Gastrocnemius medialis (tissue), 4 donors: ENCODE data around the gene SERTAD2. TPM values are rescaled to one million over a fixed set of nuclear protein-coding genes. Genes with fewer than 3 reads are reported as not detected.

Experiments used
- ATAC-seq, 2 donors: fragments of 150-250 bp; one replicate each; pipeline ENCODE4 v1.9.1; 2016
- DNase-seq, 2 donors: peaks; one replicate each; pipeline ENCODE4 v3.0.0-alpha.2; 2019
- H3K27ac ChIP-seq, 4 donors: fragments of 200-600 bp; sonication (generic); 1 replicate in 1 of 4; 2 replicates in 3 of 4; pipeline ENCODE4 v1.5.1; 2016 to 2018; ENCODE audit warnings: mild to moderate bottlenecking in 2 of 4, moderate library complexity in 1 of 4
- H3K27me3 ChIP-seq, 3 donors: fragments of 200-600 bp; sonication (generic) in 2 of 3; 1 replicate in 1 of 3; 2 replicates in 2 of 3; pipeline versions ENCODE4 v1.5.1 to v1.6.0; 2016 to 2019; ENCODE audit warnings: mild to moderate bottlenecking in 1 of 3, moderate library complexity in 1 of 3
- H3K36me3 ChIP-seq, 2 donors: fragments of 200-600 bp; sonication (generic) in 1 of 2; one replicate each; pipeline ENCODE4 v1.5.1; 2017 to 2018
- H3K4me1 ChIP-seq, 2 donors: fragments of 200-600 bp; sonication (generic) in 1 of 2; one replicate each; pipeline ENCODE4 v1.5.1; 2016 to 2017; ENCODE audit warnings: mild to moderate bottlenecking in 2 of 2
- H3K4me3 ChIP-seq, 4 donors: fragments of 200-600 bp; sonication (generic) in 3 of 4; 1 replicate in 1 of 4; 2 replicates in 3 of 4; pipeline ENCODE4 v1.5.1; 2016 to 2019; ENCODE audit warnings: mild to moderate bottlenecking in 2 of 4
- H3K9me3 ChIP-seq, 3 donors: fragments of 200-600 bp; sonication (generic) in 2 of 3; 1 replicate in 1 of 3; 2 replicates in 2 of 3; pipeline ENCODE4 v1.5.1; 2016 to 2019
- POLR2A ChIP-seq, 2 donors: fragments of 450-650 bp; IDR thresholded peaks; one replicate each; pipeline ENCODE4 v1.6.1; 2017; ENCODE audit warnings: antibody characterized with exemption in 2 of 2, mild to moderate bottlenecking in 2 of 2, moderate library complexity in 2 of 2
- in situ Hi-C, 4 donors: fragments of 200-750 bp; cut with MboI; loops; one replicate each; pipeline versions ENCODE4 v1.15.0 to v1.8.0; 2017; ENCODE audit warnings: low sequenced_read_pairs in 4 of 4
- intact Hi-C: fragments of 100-400 bp; cut with DNase I; formaldehyde crosslinking; loops from one replicate; pipeline ENCODE4 v1.15.1; 2023; ENCODE audit warnings: low total_unique reads
- total RNA-seq, 4 donors: library from RNA; depleted of rRNA; stranded (reverse); fragments of >200 nt; gene quantifications; one replicate each; pipeline versions ENCODE4 v1.1.0 to v1.2.3, GENCODE V29; 2016
- TF ChIP-seq, protein P1 (sequence below), 5 experiments: fragments of 450-650 bp in 3 of 5; fragments of 200-600 bp in 2 of 5; sonication (generic) in 2 of 5; IDR thresholded peaks in 4 of 5; conservative IDR thresholded peaks in 1 of 5; 1 replicate in 4 of 5; 2 replicates in 1 of 5; pipeline ENCODE4 v1.5.1; 2016 to 2019; ENCODE audit warnings: antibody characterized with exemption in 5 of 5, mild to moderate bottlenecking in 3 of 5, moderate library complexity in 3 of 5

The SERTAD2 gene
- total RNA-seq, 4 donors from 2014 or later: 7.3 to 10.6 (median 8.7) TPM

DNA sequence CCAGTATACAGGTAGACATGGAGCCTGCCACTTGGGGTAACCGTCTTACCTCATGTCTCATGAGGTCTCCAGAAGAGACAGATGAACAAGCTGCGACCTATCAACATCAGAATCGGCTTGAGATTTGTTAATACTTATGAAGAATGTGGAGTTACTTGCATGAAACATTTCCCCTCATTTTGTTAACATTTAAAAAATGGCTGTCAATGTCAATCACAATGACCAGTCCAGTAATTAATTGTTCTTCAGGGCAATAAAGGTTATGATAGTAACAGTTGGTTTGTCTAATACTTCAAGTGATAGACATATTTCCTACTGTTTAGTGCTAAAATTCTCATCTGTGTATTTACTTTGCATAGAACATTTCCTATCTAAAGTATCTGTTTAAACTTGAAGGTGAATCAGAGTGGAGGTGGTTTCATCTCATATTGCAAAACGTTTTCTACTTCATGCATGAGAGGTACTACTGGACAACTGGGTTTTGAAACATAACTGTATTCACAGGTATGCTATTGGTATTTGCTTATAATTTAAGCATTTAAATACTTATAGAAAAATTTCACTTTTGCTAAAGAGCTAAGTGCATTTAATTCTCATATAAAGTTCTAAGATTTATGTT, 15.1 kb downstream of the SERTAD2 start:
- ATAC-seq: no peak
- in situ Hi-C loops: loop anchor here in 1 of 4 donors (25.0 kb wide), 1 partner anchor 399 kb away; no protein-coding TSS in a partner anchor
- Histone ChIP-seq H3K36me3 (peaks cover 0 to 26% of the 10 kb centered on the region in 2 donors), H3K27me3 (no peaks in the 10 kb centered on the region), H3K4me3 (no peak overlapping the region), H3K9me3 (no peaks in the 10 kb centered on the region), H3K4me1 (peaks cover 30 to 36% of the 10 kb centered on the region in 2 donors), H3K27ac (peak overlapping the region in 3 of 4 donors; percentile 21 to 51 (median 34))
- no peak for DNase-seq
- TF ChIP-seq POLR2A (IDR thresholded peaks at IDR 0.05): no peak
- intact Hi-C loops: no loop called here

DNA sequence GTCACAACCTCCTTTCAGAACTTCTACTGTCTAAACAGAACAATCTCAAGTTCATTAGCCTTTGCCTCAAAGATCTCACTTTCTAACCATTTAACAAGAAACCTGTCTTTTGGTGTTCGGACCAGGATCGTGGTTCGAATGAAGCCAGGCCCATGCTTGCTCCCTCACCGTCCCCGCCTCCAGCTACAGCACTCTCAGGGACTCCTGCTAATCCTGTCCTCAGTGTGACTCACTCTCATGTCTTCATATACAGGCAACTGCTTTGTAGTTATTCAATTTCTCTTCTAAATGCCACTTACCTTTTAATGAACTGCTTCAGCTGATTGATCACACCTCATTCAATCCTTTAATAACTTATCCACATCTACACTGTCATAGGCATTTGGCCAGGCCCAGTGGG, 15.8 kb downstream of the SERTAD2 start:
- H3K4me3 ChIP-seq: no peak overlapping the region
- H3K27me3 ChIP-seq: no peaks in the 10 kb centered on the region
- H3K36me3 ChIP-seq: peaks cover 0 to 26% of the 10 kb centered on the region in 2 donors
- ATAC-seq (peak; percentile 74 to 87), DNase-seq (no peak)
- H3K9me3 ChIP-seq: no peaks in the 10 kb centered on the region
- TF ChIP-seq POLR2A (IDR thresholded peaks at IDR 0.05): no peak
- TF ChIP-seq, protein P1, sequence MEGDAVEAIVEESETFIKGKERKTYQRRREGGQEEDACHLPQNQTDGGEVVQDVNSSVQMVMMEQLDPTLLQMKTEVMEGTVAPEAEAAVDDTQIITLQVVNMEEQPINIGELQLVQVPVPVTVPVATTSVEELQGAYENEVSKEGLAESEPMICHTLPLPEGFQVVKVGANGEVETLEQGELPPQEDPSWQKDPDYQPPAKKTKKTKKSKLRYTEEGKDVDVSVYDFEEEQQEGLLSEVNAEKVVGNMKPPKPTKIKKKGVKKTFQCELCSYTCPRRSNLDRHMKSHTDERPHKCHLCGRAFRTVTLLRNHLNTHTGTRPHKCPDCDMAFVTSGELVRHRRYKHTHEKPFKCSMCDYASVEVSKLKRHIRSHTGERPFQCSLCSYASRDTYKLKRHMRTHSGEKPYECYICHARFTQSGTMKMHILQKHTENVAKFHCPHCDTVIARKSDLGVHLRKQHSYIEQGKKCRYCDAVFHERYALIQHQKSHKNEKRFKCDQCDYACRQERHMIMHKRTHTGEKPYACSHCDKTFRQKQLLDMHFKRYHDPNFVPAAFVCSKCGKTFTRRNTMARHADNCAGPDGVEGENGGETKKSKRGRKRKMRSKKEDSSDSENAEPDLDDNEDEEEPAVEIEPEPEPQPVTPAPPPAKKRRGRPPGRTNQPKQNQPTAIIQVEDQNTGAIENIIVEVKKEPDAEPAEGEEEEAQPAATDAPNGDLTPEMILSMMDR (IDR thresholded peaks at IDR 0.05 in 4 of 5, conservative IDR thresholded peaks at IDR 0.05 in 1 of 5): no peak
- in situ Hi-C loops (loop anchor here in 1 of 4 donors (25.0 kb wide), 1 partner anchor 399 kb away; no protein-coding TSS in a partner anchor), intact Hi-C loops (no loop called here)
- peaks cover 30 to 36% of the 10 kb centered on the region in 2 donors for H3K4me1 ChIP-seq
- peak overlapping the region; percentile 21 to 51 (median 34) for H3K27ac ChIP-seq

GRCh38 chr2:64637000-64637635, 16.6 kb downstream of the SERTAD2 start:
- peaks cover 0 to 26% of the 10 kb centered on the region in 2 donors for H3K36me3 ChIP-seq
- no peak for DNase-seq
- H3K9me3 ChIP-seq: no peaks in the 10 kb centered on the region
- peaks cover 30 to 36% of the 10 kb centered on the region in 2 donors for H3K4me1 ChIP-seq
- intact Hi-C loops: no loop called here
- peak overlapping the region in 3 of 4 donors; percentile 34 to 51 (median 34) for H3K27ac ChIP-seq
- in situ Hi-C loops: loop anchor here in 1 of 4 donors (25.0 kb wide), 1 partner anchor 400 kb away; no protein-coding TSS in a partner anchor
- no peak overlapping the region for H3K4me3 ChIP-seq
- TF ChIP-seq, protein P1 (IDR thresholded peaks at IDR 0.05 in 4 of 5, conservative IDR thresholded peaks at IDR 0.05 in 1 of 5): no peak
- no peak for TF ChIP-seq POLR2A (IDR thresholded peaks at IDR 0.05)
- H3K27me3 ChIP-seq: no peaks in the 10 kb centered on the region
- ATAC-seq: no peak

DNA sequence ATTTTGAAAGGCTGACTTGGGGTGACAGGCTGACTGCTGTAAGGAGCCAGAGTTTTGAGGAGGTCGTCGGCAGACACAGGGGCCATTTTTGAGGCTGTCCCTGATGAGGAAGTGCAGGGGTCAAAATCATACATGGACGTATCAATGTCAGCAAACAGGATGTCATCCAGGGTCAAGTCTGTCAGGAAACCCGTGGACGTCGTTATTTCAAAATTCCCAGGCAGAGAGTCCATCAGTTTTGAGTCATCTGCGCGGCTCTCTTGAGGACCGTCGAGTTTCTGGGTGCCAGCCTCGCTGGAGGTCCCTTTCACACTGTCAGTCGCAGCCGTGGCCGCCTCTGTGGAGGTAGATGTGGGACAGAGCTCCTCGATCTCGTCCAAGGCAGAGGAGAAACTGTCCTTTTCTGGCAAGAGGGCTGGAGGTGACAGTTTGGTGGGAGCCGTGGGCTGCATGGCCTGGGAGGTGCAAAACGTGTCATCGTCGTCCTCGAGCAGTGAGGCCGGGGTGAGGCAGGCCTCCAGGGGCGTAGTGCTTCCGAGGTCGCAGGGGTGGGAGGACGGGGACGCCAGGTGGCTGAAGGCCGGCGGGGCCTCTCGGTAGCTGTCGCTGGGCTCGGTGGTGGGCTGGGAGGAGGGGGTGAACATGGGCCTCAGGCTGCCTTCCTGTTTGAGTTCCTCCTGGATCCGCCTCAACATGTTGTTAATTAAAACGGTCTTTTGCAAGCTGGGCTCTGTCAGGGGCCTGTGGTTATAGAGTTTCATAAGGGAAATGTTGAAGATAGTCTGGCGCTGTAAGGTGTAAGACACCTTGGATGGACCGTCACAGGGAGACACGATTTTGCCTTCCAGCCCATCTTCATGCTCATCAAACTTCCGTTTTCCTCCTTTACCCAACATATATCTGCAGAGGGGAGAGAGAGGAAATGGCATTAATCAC, 17.5 kb downstream of the SERTAD2 start:
- no peak for DNase-seq
- Histone ChIP-seq H3K27ac (no peak overlapping the region), H3K36me3 (peaks cover 0 to 26% of the 10 kb centered on the region in 2 donors), H3K4me1 (peaks cover 30 to 36% of the 10 kb centered on the region in 2 donors), H3K4me3 (no peak overlapping the region), H3K27me3 (no peaks in the 10 kb centered on the region), H3K9me3 (no peaks in the 10 kb centered on the region)
- in situ Hi-C loops: loop anchor here in 1 of 4 donors (25.0 kb wide), 1 partner anchor 401 kb away; no protein-coding TSS in a partner anchor
- TF ChIP-seq, protein P1 (IDR thresholded peaks at IDR 0.05 in 4 of 5, conservative IDR thresholded peaks at IDR 0.05 in 1 of 5): no peak
- no peak for TF ChIP-seq POLR2A (IDR thresholded peaks at IDR 0.05)
- no peak for ATAC-seq
- intact Hi-C loops: no loop called here
